ENCODE results near the gene CIT.

The CIT gene

GRCh38 chr12:119691202-119691810 lies 185.8 kb downstream of the CIT start:
- no peak for DNase-seq

- DNase-seq: no peak
Measured at GRCh38 chr12:119689935-119690500, 187.1 kb downstream of the CIT start.

- DNase-seq: no peak
Measured at GRCh38 chr12:119687879-119688278, 189.2 kb downstream of the CIT start.

- DNase-seq: no peak
Measured at GRCh38 chr12:119687406-119687805, 189.7 kb downstream of the CIT start.

- DNase-seq: no peak
Measured at GRCh38 chr12:119686776-119687175, 190.3 kb downstream of the CIT start.

- DNase-seq: no peak
Measured at GRCh38 chr12:119686355-119686754, 190.8 kb downstream of the CIT start.

GRCh38 chr12:119685375-119685774 lies 191.7 kb downstream of the CIT start:
- DNase-seq: no peak

GRCh38 chr12:119684711-119685369 lies 192.3 kb downstream of the CIT start:
- DNase-seq: no peak

- no peak for DNase-seq
Measured at GRCh38 chr12:119683816-119684215, 193.3 kb downstream of the CIT start.

- no peak for DNase-seq
Measured at GRCh38 chr12:119683413-119683812, 193.7 kb downstream of the CIT start.

- no peak for DNase-seq
Measured at GRCh38 chr12:119682639-119683252, 194.4 kb downstream of the CIT start.

- DNase-seq: no peak
Measured at GRCh38 chr12:119681728-119682638, 195.1 kb downstream of the CIT start.

- DNase-seq: no peak
Measured at GRCh38 chr12:119681111-119681510, 196.0 kb downstream of the CIT start.

- DNase-seq: no peak
Measured at GRCh38 chr12:119679490-119679889, 197.6 kb downstream of the CIT start.

GRCh38 chr12:119679081-119679480 lies 198.0 kb downstream of the CIT start:
- no peak for DNase-seq

GRCh38 chr12:119678459-119678858 lies 198.7 kb downstream of the CIT start:
- no peak for DNase-seq

- no peak for DNase-seq
Measured at GRCh38 chr12:119676573-119676972, 200.5 kb downstream of the CIT start.

- DNase-seq: no peak
Measured at GRCh38 chr12:119676022-119676421, 201.1 kb downstream of the CIT start.

- no peak for DNase-seq
Measured at GRCh38 chr12:119674560-119674959, 202.6 kb downstream of the CIT start.

- DNase-seq: no peak
Measured at GRCh38 chr12:119673634-119674033, 203.5 kb downstream of the CIT start.

GRCh38 chr12:119672194-119672593 lies 204.9 kb downstream of the CIT start:
- DNase-seq: no peak

- no peak for DNase-seq
Measured at GRCh38 chr12:119671070-119671469, 206.1 kb downstream of the CIT start.
